ENCODE data around the gene LENEP. TPM values are rescaled to one million over a fixed set of nuclear protein-coding genes. Genes with fewer than 3 reads are reported as not detected.

The LENEP gene
- total RNA-seq, 1 experiment from 2014 or later, result 2.8 TPM

GRCh38 chr1:155040358-155041093 lies 47.1 kb downstream of the LENEP start:
- H3K4ac ChIP-seq (ENCODE audit: low read depth, low read length), result no peak overlapping the region
- no peak overlapping the region for H3K14ac ChIP-seq (ENCODE audit: insufficient read depth, low read length)
- H2AK5ac ChIP-seq (ENCODE audit: insufficient read length, low read length), result no peak overlapping the region
- H3T11ph ChIP-seq (ENCODE audit: low read length), result no peak overlapping the region
- H3K27me3 ChIP-seq (ENCODE audit: insufficient read depth, low read length), result no peaks in the 10 kb centered on the region
- no CpG with 5 or more reads among the region's 14 CpGs for WGBS (ENCODE audit: extremely low coverage, insufficient read length, low lambda C conversion rate)
- H3K79me2 ChIP-seq (ENCODE audit: insufficient read depth, low read length), result no peaks in the 10 kb centered on the region
- no peak overlapping the region for H3K23ac ChIP-seq (ENCODE audit: insufficient read length, low read depth, low read length)
- H3K4me1 ChIP-seq (ENCODE audit: insufficient read depth, low read length), result no peaks in the 10 kb centered on the region
- Mint-ChIP-seq H3K9me3 (no peaks in the 10 kb centered on the region; a peak in 1 of 5 replicates), H3K27me3 (ENCODE audit: low read depth) (peaks cover 37% of the 10 kb centered on the region), H3K4me1 (peaks cover 12 to 25% of the 10 kb centered on the region in 2 experiments), H3K36me3 (ENCODE audit: insufficient read depth in 1 of 3, low read depth in 3 of 3) (no peaks in the 10 kb centered on the region; a peak in 1 of 7 replicates), H3K4me3 (0 out of 5 replicates have a peak overlapping the region, but pooled peaks of 1 of the 2 experiments have one; percentile 3), H3K27ac (no peak overlapping the region)
- no peak overlapping the region for H2BK20ac ChIP-seq (ENCODE audit: low read depth, low read length, poor library complexity, severe bottlenecking)
- H3K4me2 ChIP-seq (ENCODE audit: insufficient read depth, insufficient read length, low read length), result no peak overlapping the region
- H2BK120ac ChIP-seq (ENCODE audit: low read depth, low read length, poor library complexity, severe bottlenecking), result no peak overlapping the region
- H4K20me1 ChIP-seq (ENCODE audit: control insufficient read depth, insufficient read depth, insufficient read length), result peaks cover 2% of the 10 kb centered on the region
- H4K8ac ChIP-seq (replicated peaks; ENCODE audit: insufficient read length, low read depth, low read length), result no peak overlapping the region
- H2BK15ac ChIP-seq (ENCODE audit: low read depth, low read length), result no peak overlapping the region
- H3K23me2 ChIP-seq (ENCODE audit: insufficient read length, low read depth, low read length, poor library complexity, severe bottlenecking), result no peaks in the 10 kb centered on the region
- H4K5ac ChIP-seq (ENCODE audit: insufficient read length, low read depth, low read length), result no peak overlapping the region
- no peak overlapping the region for H3K27ac ChIP-seq (ENCODE audit: insufficient read length, low read depth, low read length)
- H3K18ac ChIP-seq (ENCODE audit: insufficient read length, low read depth, low read length), result no peak overlapping the region
- H4K91ac ChIP-seq (ENCODE audit: insufficient read length, low read depth, low read length), result no peak overlapping the region
- no peak overlapping the region for H2BK12ac ChIP-seq (ENCODE audit: insufficient read length, low read depth, low read length)
- no peak for DNase-seq
- no peak overlapping the region for H2AFZ ChIP-seq (ENCODE audit: low read length)
- no peak overlapping the region for H2BK5ac ChIP-seq (ENCODE audit: insufficient read length, low read length)
- H3K79me1 ChIP-seq (ENCODE audit: insufficient read depth, low read depth, low read length, poor library complexity, severe bottlenecking), result no peaks in the 10 kb centered on the region
- no peak overlapping the region for H3K9ac ChIP-seq (ENCODE audit: extremely low read depth, insufficient read length, low read length)
- H3K56ac ChIP-seq (ENCODE audit: insufficient read length, low read depth, low read length), result no peak overlapping the region
- no peaks in the 10 kb centered on the region for H3K9me3 ChIP-seq (ENCODE audit: control insufficient read depth, low read depth, low read length)
- TF ChIP-seq CTCF (conservative IDR thresholded peaks at IDR 0.05), result no peak
